HG03103 (cell line): ENCODE results near the gene GFPT2.

Experiments used
- ATAC-seq: cut with Tn5 transposase; IDR thresholded peaks from one replicate; pipeline ENCODE4 v1.9.1; 2021; ENCODE audit warnings: low read depth; ENCODE audit not compliant: unreplicated experiment

GFPT2 gene

DNA sequence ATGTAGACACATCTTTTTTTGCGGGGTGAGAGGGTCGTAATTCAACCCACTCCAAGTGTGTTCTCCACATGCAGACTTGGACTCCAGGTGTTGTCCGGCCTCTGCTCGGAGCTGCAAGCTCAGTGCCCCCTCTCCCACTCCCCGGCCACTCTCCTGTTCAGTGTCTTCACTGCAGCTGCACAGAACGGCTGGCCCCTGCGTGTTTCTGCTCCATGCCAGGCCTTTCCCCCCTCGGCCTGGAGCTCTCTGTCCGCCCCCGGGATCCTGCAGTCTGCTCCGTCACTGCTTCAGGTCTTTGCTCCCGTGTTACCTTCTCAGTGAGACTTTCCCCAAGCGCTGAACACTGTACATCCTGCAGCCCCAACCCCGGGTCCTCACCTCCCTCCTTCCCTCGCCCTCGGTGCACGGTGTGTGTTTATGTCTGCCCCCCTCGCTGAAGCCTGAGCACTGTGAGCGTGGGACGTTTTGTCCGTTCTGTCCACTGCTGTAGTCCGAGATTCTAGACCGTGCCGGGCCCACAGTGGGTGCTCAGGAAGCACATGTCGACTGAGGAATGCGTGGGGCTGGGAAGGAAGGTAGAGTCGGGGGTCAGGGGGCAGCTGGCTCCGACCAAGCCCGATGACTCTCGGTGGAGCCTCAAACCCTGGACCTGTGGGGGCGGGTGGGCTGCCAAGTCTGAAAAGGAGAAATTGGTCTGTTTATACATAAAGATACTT is 26.4 kb upstream of the GFPT2 start:
- ATAC-seq: no peak

- no peak for ATAC-seq
Observed at GRCh38 chr5:180378438-180379344, 25.6 kb upstream of the GFPT2 start.

GRCh38 chr5:180377556-180378197 is 24.5 kb upstream of the GFPT2 start:
- ATAC-seq: no peak

DNA sequence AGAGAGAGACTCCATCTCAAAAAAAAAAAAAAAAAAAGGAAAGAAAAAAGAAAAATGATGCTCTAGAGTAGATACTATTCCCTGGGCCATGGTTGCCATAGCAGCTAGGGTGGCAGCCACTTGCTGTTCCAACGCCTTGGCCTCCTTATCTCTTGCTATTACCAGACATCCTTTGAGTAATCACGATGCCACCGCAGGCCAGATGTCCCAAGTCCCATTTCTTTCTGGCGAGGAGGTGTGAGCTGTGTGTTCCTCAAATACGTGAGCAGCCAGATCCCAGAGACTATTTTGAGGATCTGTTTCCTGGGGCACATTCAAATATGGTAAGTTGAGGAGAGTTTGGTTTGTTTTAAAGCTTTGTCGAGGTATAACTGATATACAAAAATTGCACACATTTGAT is 23.4 kb upstream of the GFPT2 start:
- no peak for ATAC-seq

- ATAC-seq: no peak
Observed at GRCh38 chr5:180375955-180376354, 22.8 kb upstream of the GFPT2 start.

DNA sequence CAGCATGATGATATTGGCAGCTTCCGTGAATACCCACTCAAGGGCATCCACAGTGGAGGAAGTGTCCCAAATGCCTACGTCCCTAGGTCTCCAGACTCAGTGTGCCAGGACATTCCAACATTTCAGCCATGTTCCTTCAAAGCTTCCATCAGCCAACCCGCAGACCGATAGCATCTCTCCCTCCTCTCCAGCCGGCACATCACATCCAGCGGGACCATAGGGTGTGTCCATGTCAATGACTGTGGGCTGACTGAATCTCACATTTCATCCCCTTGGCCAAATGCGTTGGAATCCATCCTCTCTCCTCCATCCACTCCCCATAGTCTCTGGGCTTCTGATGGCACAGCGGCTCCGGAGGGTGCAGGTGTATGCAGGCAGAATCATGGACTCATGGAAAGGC is 22.2 kb upstream of the GFPT2 start:
- ATAC-seq: no peak

DNA sequence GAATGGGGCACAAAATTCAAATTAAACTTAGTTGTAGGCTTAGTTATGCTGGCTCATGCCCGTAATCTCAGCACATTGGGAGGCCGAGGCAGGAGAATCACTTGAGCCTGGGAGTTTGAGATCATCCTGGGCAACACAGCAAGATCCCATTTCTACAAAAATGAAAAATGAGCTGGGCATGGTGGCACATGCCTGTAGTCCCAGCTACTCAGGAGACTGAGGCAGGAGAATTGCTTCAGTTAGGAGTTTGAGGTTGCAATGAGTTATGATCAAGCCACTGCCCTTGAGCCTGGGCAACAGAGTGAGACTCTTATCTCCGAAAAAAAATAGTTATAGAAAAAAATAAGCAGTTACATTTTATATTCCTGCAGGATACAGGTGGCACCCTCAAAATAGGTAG is 20.7 kb upstream of the GFPT2 start:
- no peak for ATAC-seq

GRCh38 chr5:180373454-180373853 is 20.3 kb upstream of the GFPT2 start:
- ATAC-seq: no peak

DNA sequence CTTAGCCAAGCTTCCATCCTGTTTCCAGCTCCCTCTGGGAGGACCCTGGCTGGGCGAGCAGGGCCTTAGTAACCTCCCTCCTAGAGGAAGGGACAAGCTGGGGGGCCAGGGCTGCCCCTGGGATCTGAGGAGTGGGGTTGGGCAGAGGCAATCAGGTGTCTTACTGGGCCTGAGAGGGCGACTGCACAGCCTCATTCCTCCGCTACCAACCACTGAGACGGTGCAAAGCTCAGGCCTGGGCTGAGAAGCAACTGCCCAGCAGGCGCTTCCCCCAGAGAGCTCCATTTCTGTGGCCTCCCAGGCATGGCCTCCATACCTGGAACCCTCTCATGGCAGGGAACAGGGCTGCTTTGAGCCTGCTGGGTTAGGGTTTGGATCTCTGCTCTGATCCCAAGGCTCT is 18.8 kb upstream of the GFPT2 start:
- ATAC-seq: no peak

DNA sequence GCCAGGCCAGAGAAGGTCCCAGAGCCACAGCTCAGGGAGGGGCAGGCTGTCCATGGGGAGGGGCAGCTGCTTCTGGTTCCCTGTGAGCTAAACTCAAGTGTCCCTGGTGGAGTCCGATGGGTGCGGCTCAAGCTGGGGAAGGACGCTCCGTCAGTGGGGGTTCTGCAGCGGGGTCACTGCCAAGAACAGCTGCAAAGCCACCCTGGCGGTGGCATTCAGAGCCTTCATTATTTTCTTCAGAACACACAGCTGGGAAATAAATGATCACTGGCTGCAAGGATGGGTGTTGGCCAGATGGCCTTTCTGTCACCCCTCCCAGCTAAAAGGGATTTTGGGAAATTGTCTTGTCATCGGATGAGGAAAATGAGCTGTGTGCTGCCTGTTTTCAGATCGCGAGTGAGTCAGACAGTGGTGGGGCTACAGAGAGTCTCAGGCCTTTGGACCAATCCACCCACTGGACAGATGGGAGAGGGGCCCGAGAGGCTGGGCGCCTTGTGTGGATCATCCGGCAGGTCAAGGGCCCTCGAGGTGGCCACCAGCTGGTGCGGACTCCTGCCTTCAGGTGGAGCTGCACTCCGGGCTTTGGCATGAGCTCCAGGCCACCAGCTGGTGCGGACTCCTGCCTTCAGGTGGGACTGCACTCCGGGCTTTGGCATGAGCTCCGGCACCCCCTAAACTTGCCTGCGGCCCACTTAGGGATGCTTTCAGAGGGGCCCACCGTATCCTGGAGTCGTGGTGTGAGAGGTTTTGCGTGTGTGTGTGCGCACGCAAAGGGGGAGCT is 17.9 kb upstream of the GFPT2 start:
- no peak for ATAC-seq

DNA sequence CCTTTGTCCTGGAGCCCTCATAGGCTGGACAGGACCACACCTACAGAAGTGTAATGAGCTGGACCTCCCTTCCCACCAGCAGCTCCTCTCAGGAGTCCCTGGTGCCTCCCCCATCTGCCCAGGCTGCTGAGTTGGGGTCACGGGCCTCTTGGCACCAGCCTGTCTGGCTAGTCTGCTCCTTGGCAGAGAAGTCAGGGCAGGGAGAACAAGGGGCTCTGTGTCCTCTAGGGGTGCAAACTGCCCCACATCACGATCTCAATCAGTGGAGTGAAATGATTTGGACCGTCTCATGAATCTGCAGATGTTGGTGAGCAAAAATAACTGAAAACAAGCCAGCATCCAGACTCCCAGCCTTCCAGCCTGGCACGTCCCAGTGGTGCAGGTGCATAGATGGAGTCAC is 14.9 kb upstream of the GFPT2 start:
- no peak for ATAC-seq

DNA sequence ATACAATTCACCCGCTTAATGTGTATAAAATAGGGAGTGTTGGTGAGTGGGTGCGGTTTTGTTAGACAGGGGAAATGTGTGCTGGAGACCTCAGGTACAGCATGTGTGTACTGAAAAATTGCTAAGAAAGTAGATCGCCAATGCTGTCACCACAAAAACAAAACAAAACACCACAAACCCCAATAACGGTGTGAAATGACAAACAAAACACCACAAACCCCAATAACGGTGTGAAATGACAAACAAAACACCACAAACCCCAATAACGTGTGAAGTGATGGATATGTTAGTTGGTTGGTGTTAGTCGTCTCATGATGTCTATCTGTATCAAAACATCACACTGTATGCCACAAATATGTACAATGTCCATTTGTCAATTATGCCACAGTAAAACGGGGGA is 14.2 kb upstream of the GFPT2 start:
- no peak for ATAC-seq

DNA sequence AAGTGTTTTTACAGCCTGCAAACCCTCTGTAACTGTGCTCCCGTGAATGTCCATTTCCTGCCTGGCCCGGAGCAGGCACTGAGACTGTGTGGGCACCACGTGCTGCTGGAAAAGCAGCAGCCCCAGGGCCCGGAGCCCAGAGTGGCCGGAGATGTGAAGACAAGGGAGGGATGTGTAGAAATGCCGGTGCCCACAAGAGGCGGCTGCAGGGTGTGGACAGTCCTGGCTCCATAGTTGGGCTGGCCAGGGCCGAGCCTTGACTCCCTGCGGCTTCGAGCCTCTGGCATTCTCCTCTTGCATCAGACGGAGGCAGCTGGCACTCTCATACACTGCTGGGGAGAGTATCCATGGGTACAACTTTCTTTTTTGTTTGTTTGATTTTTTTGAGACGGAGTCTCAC is 13.2 kb upstream of the GFPT2 start:
- no peak for ATAC-seq

DNA sequence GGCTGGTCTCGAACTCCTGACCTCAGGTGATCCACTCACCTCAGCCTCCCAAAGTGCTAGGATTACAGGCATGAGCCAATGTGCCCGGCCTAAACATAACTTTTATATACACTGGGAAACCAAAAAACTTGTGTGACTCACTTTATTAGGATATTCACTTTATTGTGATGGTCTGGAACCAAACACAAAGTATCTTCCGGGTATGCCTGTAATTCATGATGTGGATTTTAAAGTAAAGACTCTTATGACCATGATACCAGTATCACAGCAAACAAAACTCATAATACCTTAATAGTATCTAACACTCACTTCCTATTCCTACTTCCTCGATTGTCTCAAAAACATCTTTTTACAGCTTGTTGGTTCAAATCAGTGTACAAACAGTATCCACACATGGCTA is 12.7 kb upstream of the GFPT2 start:
- no peak for ATAC-seq

DNA sequence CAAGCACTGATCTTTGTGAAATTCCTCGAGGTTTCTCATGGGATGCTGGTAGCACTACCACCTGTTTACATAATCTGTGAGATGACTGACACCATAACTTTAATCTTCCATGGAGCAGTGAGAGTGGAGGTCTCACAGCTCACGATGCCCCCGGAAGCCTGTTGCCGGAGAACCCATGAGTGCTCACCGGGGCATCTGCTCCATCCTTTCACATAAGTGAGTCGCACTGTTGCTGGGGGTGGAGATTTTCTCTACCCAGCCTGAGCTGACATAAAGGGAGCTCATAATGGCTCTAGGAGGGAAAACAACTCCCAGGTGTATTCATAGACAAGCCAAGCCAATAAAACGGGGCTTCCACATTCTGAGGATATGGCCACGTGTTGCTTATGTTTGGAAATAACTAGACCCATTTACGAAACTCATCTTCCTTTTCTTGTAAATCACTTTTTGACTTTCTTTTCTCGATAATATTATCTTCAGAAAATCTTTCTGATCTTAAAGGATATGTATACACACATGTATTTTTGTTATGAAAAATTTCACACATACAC is 11.2 kb upstream of the GFPT2 start:
- no peak for ATAC-seq

- no peak for ATAC-seq
Observed at GRCh38 chr5:180360078-180360957, 7.2 kb upstream of the GFPT2 start.

DNA sequence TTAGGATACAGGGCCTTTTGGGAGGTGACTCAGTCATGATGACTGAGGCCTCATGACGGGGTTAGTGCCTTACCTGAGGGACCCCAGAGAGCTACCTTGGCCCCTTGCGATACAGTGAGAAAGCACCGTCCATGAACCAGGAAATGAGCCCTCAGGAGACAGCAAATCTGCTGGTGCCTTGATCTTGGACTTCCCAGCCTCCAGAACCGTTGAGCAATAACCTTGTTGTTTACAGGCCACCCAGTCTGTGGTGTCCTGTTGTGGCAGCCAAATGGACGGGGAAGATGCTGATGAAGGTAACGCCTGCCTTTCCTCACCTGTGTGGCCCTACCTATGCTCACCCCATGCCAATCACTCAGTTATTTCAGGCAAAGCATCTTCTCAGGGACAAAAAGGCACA is 5.6 kb upstream of the GFPT2 start:
- no peak for ATAC-seq

- no peak for ATAC-seq
Observed at GRCh38 chr5:180358179-180358578, 5.0 kb upstream of the GFPT2 start.

- ATAC-seq: no peak
Observed at GRCh38 chr5:180354966-180355365, 1.8 kb upstream of the GFPT2 start.
